OCI-LY1 (cell line): Measurements from ENCODE around the gene YWHAQ.

Source experiments
- H2AFZ ChIP-seq: fragments of 200-600 bp; sonication (generic), shearing (Covaris generic); 2 replicates; pipeline ENCODE4 v1.6.0; 2014; ENCODE audit warnings: antibody characterized with exemption, mild to moderate bottlenecking, low read length
- H3F3A ChIP-seq: fragments of 200-600 bp; sonication (generic), shearing (Covaris generic); 2 replicates; pipeline ENCODE4 v1.6.0; 2014; ENCODE audit warnings: mild to moderate bottlenecking, antibody characterized with exemption, low read length, moderate library complexity; ENCODE audit not compliant: insufficient read depth
- H3K27ac ChIP-seq: fragments of 200-600 bp; sonication (generic); 2 replicates; pipeline ENCODE4 v1.5.1; 2014; ENCODE audit warnings: low read length, mixed run types, mild to moderate bottlenecking, low read depth; ENCODE audit not compliant: poor library complexity, severe bottlenecking
- H3K27me3 ChIP-seq: fragments of 200-600 bp; sonication (generic); 2 replicates; pipeline ENCODE4 v1.6.0; 2014; ENCODE audit warnings: antibody characterized with exemption, mild to moderate bottlenecking, low read length, moderate library complexity; ENCODE audit not compliant: insufficient read depth
- H3K36me3 ChIP-seq: fragments of 200-600 bp; sonication (generic); 2 replicates; pipeline ENCODE4 v1.6.1; 2014; ENCODE audit warnings: mild to moderate bottlenecking, antibody characterized with exemption, low read length, moderate library complexity, mixed read lengths; ENCODE audit not compliant: insufficient read depth
- H3K4me1 ChIP-seq: fragments of 200-600 bp; sonication (generic); 2 replicates; pipeline ENCODE4 v1.5.1; 2014; ENCODE audit warnings: mild to moderate bottlenecking, low read length, moderate library complexity; ENCODE audit not compliant: insufficient read depth, severe bottlenecking
- H3K4me2 ChIP-seq: fragments of 200-600 bp; sonication (generic), shearing (Covaris generic); 2 replicates; pipeline ENCODE4 v1.6.1; 2014; ENCODE audit warnings: low read length
- H3K4me3 ChIP-seq: fragments of 200-600 bp; sonication (generic); 2 replicates; pipeline ENCODE4 v1.5.1; 2014; ENCODE audit warnings: low read length, low read depth, mild to moderate bottlenecking, mixed read lengths; ENCODE audit not compliant: poor library complexity, severe bottlenecking
- H3K79me2 ChIP-seq: fragments of 200-600 bp; shearing (Covaris generic); 2 replicates; pipeline ENCODE4 v1.6.1; 2016; ENCODE audit warnings: mixed run types, low read length, mixed read lengths; ENCODE audit not compliant: insufficient read depth
- H3K9ac ChIP-seq: fragments of 200-600 bp; sonication (generic), shearing (Covaris generic); 2 replicates; pipeline ENCODE4 v1.6.1; 2014; ENCODE audit warnings: mild to moderate bottlenecking, low read length, mixed read lengths
- H3K9me2 ChIP-seq: fragments of 200-600 bp; sonication (generic), shearing (Covaris generic); 2 replicates; pipeline ENCODE4 v1.6.1; 2014; ENCODE audit warnings: low read depth, mild to moderate bottlenecking, low read length, mixed read lengths
- H3K9me3 ChIP-seq: fragments of 200-600 bp; shearing (Covaris generic); 2 replicates; pipeline ENCODE4 v1.6.1; 2014; ENCODE audit warnings: low read length, mixed read lengths
- H4K20me1 ChIP-seq: fragments of 200-600 bp; sonication (generic), shearing (Covaris generic); 2 replicates; pipeline ENCODE4 v1.6.0; 2016; ENCODE audit warnings: mild to moderate bottlenecking, low read length; ENCODE audit not compliant: insufficient read depth
- EZH2 ChIP-seq: fragments of 200-600 bp; sonication (generic), shearing (Covaris generic); IDR thresholded peaks from 2 replicates; pipeline ENCODE4 v1.8.0; 2017; ENCODE audit warnings: borderline replicate concordance, mixed run types, mild to moderate bottlenecking, antibody characterized with exemption, low read length, moderate library complexity, mixed read lengths
- TF ChIP-seq, protein P1 (sequence below): fragments of 200-600 bp; sonication (generic), shearing (Covaris generic); IDR thresholded peaks from 2 replicates; pipeline ENCODE4 v1.5.1; 2017; ENCODE audit warnings: mild to moderate bottlenecking, antibody characterized with exemption, low read length, moderate library complexity, mixed read lengths

Gene YWHAQ

GRCh38 chr2:9594366-9595054, 36.3 kb downstream of the YWHAQ start:
- Histone ChIP-seq H4K20me1 (no peaks in the 10 kb centered on the region), H3K9me3 (peaks cover 4% of the 10 kb centered on the region; the same call in 1 of the 2 replicates), H3K27me3 (no peaks in the 10 kb centered on the region), H3K9ac (no peak overlapping the region), H3F3A (no peaks in the 10 kb centered on the region), H3K27ac (no peak overlapping the region), H3K36me3 (peaks cover 58% of the 10 kb centered on the region), H3K79me2 (peaks cover 49% of the 10 kb centered on the region), H3K4me1 (peaks cover 6% of the 10 kb centered on the region), H3K4me2 (no peak overlapping the region), H2AFZ (no peak overlapping the region), H3K9me2 (no peaks in the 10 kb centered on the region), H3K4me3 (no peak overlapping the region)
- TF ChIP-seq, protein P1, sequence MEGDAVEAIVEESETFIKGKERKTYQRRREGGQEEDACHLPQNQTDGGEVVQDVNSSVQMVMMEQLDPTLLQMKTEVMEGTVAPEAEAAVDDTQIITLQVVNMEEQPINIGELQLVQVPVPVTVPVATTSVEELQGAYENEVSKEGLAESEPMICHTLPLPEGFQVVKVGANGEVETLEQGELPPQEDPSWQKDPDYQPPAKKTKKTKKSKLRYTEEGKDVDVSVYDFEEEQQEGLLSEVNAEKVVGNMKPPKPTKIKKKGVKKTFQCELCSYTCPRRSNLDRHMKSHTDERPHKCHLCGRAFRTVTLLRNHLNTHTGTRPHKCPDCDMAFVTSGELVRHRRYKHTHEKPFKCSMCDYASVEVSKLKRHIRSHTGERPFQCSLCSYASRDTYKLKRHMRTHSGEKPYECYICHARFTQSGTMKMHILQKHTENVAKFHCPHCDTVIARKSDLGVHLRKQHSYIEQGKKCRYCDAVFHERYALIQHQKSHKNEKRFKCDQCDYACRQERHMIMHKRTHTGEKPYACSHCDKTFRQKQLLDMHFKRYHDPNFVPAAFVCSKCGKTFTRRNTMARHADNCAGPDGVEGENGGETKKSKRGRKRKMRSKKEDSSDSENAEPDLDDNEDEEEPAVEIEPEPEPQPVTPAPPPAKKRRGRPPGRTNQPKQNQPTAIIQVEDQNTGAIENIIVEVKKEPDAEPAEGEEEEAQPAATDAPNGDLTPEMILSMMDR: no peak
- no peak for TF ChIP-seq EZH2

- no peak overlapping the region for H3K27ac ChIP-seq
- H3K9ac ChIP-seq: no peak overlapping the region
- no peaks in the 10 kb centered on the region for H4K20me1 ChIP-seq
These were observed 36.9 kb downstream of the YWHAQ start for GRCh38 chr2:9593925-9594324.

GRCh38 chr2:9592699-9593098, 38.1 kb downstream of the YWHAQ start:
- Histone ChIP-seq H3K36me3 (peaks cover 59% of the 10 kb centered on the region), H3K4me2 (no peak overlapping the region), H3K27ac (no peak overlapping the region), H3K27me3 (no peaks in the 10 kb centered on the region), H3K9ac (no peak overlapping the region), H3K9me3 (no peaks in the 10 kb centered on the region), H3K9me2 (no peaks in the 10 kb centered on the region), H3F3A (no peaks in the 10 kb centered on the region), H3K4me3 (no peak overlapping the region), H3K4me1 (peaks cover 6% of the 10 kb centered on the region), H2AFZ (no peak overlapping the region), H4K20me1 (no peaks in the 10 kb centered on the region), H3K79me2 (peaks cover 33% of the 10 kb centered on the region)
- TF ChIP-seq EZH2: no peak
- TF ChIP-seq, protein P1: no peak

More at GRCh38 chr2:9593925-9594324, 36.9 kb downstream of the YWHAQ start:
- peaks cover 6% of the 10 kb centered on the region for H3K4me1 ChIP-seq
- peaks cover 43% of the 10 kb centered on the region for H3K79me2 ChIP-seq
- TF ChIP-seq, protein P1: no peak
- TF ChIP-seq EZH2: no peak
- H3K36me3 ChIP-seq: peaks cover 58% of the 10 kb centered on the region
- H3K9me2 ChIP-seq: no peaks in the 10 kb centered on the region
- H3F3A ChIP-seq: no peaks in the 10 kb centered on the region
- H2AFZ ChIP-seq: no peak overlapping the region
- no peaks in the 10 kb centered on the region for H3K27me3 ChIP-seq
- no peaks in the 10 kb centered on the region for H3K9me3 ChIP-seq
- no peak overlapping the region for H3K4me2 ChIP-seq
- H3K4me3 ChIP-seq: no peak overlapping the region
